CD4-positive, CD25-positive, alpha-beta regulatory T cell (primary cell): ENCODE measurements around the gene COG1. TPM values are rescaled to one million over a fixed set of nuclear protein-coding genes. Genes with fewer than 3 reads are reported as not detected.

Experiments
- ATAC-seq, 2 donors: fragments of 150-1000 bp; cut with Tn5 transposase; one replicate each; pipeline ENCODE4 v1.10.0; 2021; ENCODE audit warnings: low read depth in 2 of 2, moderate number of reproducible peaks in 2 of 2, moderate library complexity in 1 of 2
- DNase-seq, 3 donors: peaks; one replicate each; pipeline versions ENCODE4 v3.0.0 to v3.0.0-alpha.2; 2012 to 2022; ENCODE audit warnings: mixed read lengths in 1 of 3
- H3K27ac ChIP-seq: one replicate; pipeline ENCODE4 v1.7.0; 2013; ENCODE audit warnings: mild to moderate bottlenecking, low read length; ENCODE audit not compliant: insufficient read depth, poor library complexity, severe bottlenecking
- H3K27me3 ChIP-seq: one replicate; pipeline ENCODE4 v1.7.0; 2013; ENCODE audit warnings: low read length; ENCODE audit not compliant: control insufficient read depth, insufficient read depth
- H3K36me3 ChIP-seq: one replicate; pipeline ENCODE4 v1.7.0; 2013; ENCODE audit warnings: mild to moderate bottlenecking, low read length, moderate library complexity; ENCODE audit not compliant: control insufficient read depth, insufficient read depth
- H3K4me1 ChIP-seq: 2 replicates; pipeline ENCODE4 v1.7.0; 2013; ENCODE audit warnings: mild to moderate bottlenecking, low read length; ENCODE audit not compliant: insufficient read depth, control insufficient read depth, poor library complexity, severe bottlenecking
- H3K4me3 ChIP-seq: one replicate; pipeline ENCODE4 v1.7.0; 2013; ENCODE audit warnings: low read depth, mild to moderate bottlenecking, low read length, moderate library complexity
- H3K9me3 ChIP-seq, 2 experiments: 1 replicate in 1 of 2; 2 replicates in 1 of 2; pipeline ENCODE4 v1.7.0; 2013; ENCODE audit warnings: low read length in 2 of 2, mild to moderate bottlenecking in 1 of 2, moderate library complexity in 1 of 2; ENCODE audit not compliant: control insufficient read depth in 2 of 2
- H3K27ac Mint-ChIP-seq, 3 donors: one replicate each; pipeline ENCODE4 v1.8.0; 2020 to 2022; ENCODE audit warnings: mild to moderate bottlenecking in 3 of 3, mixed read lengths in 3 of 3, moderate library complexity in 2 of 3
- H3K27me3 Mint-ChIP-seq: one replicate; pipeline ENCODE4 v1.8.0; 2022; ENCODE audit warnings: mild to moderate bottlenecking, mixed read lengths
- H3K36me3 Mint-ChIP-seq: one replicate; pipeline ENCODE4 v1.8.0; 2020; ENCODE audit warnings: mixed read lengths
- H3K4me1 Mint-ChIP-seq, 4 donors: one replicate each; pipeline ENCODE4 v1.8.0; 2020 to 2022; ENCODE audit warnings: mixed read lengths in 4 of 4, mild to moderate bottlenecking in 1 of 4
- H3K4me3 Mint-ChIP-seq, 4 donors: one replicate each; pipeline ENCODE4 v1.8.0; 2020 to 2022; ENCODE audit warnings: mild to moderate bottlenecking in 4 of 4, mixed read lengths in 4 of 4, moderate library complexity in 3 of 4
- H3K9me3 Mint-ChIP-seq, 7 donors: one replicate each; pipeline ENCODE4 v1.8.0; 2020 to 2022; ENCODE audit warnings: mixed read lengths in 7 of 7, mild to moderate bottlenecking in 3 of 7, moderate library complexity in 2 of 7
- polyA plus RNA-seq, 4 donors: library from polyadenylated mRNA; unstranded; fragments of 300-500 nt; fragmentation: Illumina TruSeq; gene quantifications; one replicate each; pipeline ENCODE4 v1.2.3, GENCODE V29; 2021
- total RNA-seq: library from RNA; stranded (reverse); gene quantifications from one replicate; pipeline ENCODE4 v1.2.3, GENCODE V29; 2022

Gene COG1
- total and polyA plus RNA-seq, 5 donors from 2014 or later = 18.9 to 61.0 (median 21.2) TPM

DNA sequence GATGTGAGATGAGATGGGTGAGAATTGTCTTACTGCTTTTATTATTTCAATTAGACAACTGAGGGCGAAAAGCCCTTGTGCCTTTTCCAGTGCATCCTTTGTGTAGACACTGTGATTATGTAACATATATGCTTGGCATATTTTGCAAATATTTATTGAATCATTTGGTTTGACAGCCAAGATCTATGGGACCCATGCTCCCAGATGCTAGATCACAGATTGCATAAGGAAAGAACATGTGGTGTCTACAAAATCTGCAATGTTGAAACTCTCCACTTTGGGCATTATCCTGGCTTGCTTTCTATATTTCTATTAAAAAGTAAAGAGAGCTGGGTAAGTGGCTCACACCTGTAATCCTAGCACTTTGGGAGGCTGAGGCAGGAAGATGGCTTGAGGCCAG, 4.8 kb upstream of the COG1 start:
- no peaks in the 10 kb centered on the region for H3K36me3 Mint-ChIP-seq

DNA sequence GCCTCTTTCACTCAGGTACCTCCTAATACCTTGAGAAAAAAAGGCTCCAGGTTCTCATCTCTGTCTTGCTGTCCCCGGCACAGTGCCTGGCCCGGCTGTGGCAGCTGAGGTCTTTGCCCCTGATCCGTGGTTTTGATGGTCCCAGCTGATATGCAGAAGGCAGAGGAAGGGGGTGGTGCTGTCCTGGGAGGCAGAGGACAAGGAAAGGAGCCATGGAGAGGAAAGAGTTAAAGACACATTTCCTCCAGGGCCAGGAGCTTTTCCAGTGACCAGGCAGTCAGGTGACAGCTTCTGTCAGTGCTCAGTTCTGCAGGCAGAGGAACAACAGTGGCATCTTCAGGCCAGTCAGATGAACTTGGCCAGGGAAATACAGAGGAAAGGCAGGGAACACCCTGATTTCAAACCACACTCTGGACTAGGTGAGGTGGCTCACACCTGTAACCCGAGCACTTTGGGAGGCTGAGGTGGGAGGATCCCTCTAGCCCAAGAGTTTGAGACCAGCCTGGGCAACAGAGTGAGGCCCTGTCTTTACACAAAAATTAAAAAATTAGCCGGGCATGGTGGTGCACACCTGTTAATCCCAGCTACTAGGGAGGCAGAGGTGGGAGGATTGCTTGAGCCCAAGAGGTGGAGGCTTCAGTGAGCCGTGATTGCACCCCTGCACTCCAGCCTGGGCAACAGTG, 3.3 kb upstream of the COG1 start:
- H3K4me1 ChIP-seq = peaks cover 17% of the 10 kb centered on the region
- H3K27ac ChIP-seq = no peak overlapping the region
- no peaks in the 10 kb centered on the region for H3K36me3 ChIP-seq
- H3K36me3 Mint-ChIP-seq = no peaks in the 10 kb centered on the region
- H3K27ac Mint-ChIP-seq = no peak overlapping the region
- no peak for ATAC-seq
- no peak overlapping the region for H3K4me3 ChIP-seq
- H3K27me3 ChIP-seq = no peaks in the 10 kb centered on the region
- no peaks in the 10 kb centered on the region for H3K9me3 ChIP-seq
- H3K9me3 Mint-ChIP-seq = no peaks in the 10 kb centered on the region
- peak overlapping the region in 1 of 4 donors; percentile 40 for H3K4me3 Mint-ChIP-seq
- H3K4me1 Mint-ChIP-seq = peaks cover 10 to 24% (median 11%) of the 10 kb centered on the region in 4 donors
- no peaks in the 10 kb centered on the region for H3K27me3 Mint-ChIP-seq
- DNase-seq = no peak

More for the DNA sequence above, 4.8 kb upstream of the COG1 start:
- Mint-ChIP-seq H3K27me3 (no peaks in the 10 kb centered on the region), H3K27ac (no peak overlapping the region), H3K9me3 (no peaks in the 10 kb centered on the region), H3K4me1 (peaks cover 4 to 15% (median 9%) of the 10 kb centered on the region in 4 donors), H3K4me3 (no peak overlapping the region)
- Histone ChIP-seq H3K4me3 (no peak overlapping the region), H3K4me1 (peaks cover 10% of the 10 kb centered on the region), H3K27me3 (no peaks in the 10 kb centered on the region), H3K27ac (no peak overlapping the region), H3K9me3 (no peaks in the 10 kb centered on the region), H3K36me3 (no peaks in the 10 kb centered on the region)
- ATAC-seq (no peak), DNase-seq (no peak)

DNA sequence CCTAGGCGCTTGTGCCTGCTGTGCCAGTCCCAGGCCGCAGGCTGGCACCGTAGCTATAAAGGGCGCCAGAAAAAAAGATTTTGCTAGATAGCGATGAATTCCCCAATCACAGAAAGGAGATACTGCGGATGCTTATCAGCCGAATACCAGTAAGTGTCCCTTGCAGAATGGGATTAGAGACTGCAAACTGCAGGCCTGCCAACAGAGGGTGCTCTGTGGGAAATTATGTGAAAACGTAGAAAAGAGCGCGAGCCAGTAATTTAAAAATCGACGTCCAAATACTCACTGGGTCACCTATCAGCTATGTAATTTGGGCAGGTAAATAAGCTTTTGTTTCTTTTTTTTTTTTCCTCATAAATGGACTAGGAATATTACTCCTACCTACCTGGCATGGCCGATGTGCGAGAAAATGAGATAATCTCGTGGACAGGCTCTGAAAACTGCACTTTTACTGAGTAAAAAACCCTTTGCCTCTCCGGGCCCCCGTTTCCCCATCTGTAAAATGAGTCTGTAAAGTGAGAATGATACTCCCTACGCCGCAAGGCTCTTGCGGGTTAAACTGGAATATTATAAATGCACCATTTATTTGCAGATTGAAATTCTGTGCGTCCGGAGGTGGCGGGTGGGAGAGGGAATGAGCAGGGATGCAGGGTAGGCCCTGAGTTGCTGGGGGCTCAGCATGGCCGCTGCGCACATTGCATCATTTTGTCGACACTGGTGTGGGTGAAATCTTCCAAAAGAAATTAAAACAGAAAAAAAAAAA, 1.2 kb upstream of the COG1 start:
- peak overlapping the region; percentile 0 to 90 (median 84) for H3K27ac Mint-ChIP-seq
- H3K4me1 Mint-ChIP-seq = peaks cover 10 to 40% (median 16%) of the 10 kb centered on the region in 4 donors
- H3K27me3 Mint-ChIP-seq = no peaks in the 10 kb centered on the region
- H3K9me3 ChIP-seq = no peaks in the 10 kb centered on the region
- no peaks in the 10 kb centered on the region for H3K27me3 ChIP-seq
- ATAC-seq (peak in 1 of 2 donors; percentile 33), DNase-seq (peak; percentile 54 to 85 (median 67))
- H3K36me3 ChIP-seq = peaks cover 6% of the 10 kb centered on the region
- peak overlapping the region; percentile 85 for H3K27ac ChIP-seq
- peaks cover 6% of the 10 kb centered on the region for H3K36me3 Mint-ChIP-seq
- H3K4me1 ChIP-seq = peaks cover 17% of the 10 kb centered on the region
- peak overlapping the region; percentile 78 for H3K4me3 ChIP-seq
- peak overlapping the region; percentile 84 to 95 (median 92) for H3K4me3 Mint-ChIP-seq
- no peaks in the 10 kb centered on the region for H3K9me3 Mint-ChIP-seq

DNA sequence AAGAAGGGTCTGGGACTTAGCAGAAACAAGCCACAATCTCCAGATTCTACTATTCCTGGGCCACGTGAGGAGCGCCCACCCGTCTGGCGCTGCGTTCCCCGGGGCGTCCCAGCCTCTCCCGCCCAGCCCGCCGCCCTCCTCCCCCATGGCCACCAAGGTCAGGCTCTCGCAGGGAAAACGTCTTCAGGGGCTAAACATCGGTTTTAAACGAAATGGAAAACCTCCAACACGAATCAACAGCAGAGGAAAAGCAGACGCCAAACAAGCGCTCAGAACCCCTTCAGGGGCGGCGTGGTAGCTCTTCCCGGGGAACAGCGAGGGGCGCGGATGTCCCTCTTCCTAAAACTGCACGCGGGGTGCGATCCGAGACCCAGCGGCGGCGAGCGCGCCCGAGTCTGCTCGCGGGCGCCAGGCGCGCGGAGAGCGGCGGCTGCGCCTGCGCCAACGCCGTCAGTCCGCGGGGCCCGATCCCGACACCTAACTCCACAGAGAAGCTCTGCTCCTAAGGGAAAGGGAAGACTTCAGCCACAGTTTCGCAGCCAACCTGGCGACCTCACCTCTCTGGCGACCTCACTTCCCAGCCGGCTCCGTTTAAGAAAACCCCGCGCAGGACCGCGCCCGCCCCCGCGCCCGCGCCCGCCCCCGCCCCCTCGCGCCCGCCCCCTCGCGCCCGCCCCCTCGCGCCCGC, 505 bp upstream of the COG1 start:
- no peaks in the 10 kb centered on the region for H3K9me3 ChIP-seq
- H3K36me3 Mint-ChIP-seq = peaks cover 14% of the 10 kb centered on the region
- peaks cover 13% of the 10 kb centered on the region for H3K36me3 ChIP-seq
- peak overlapping the region; percentile 78 for H3K4me3 ChIP-seq
- peaks cover 10 to 43% (median 18%) of the 10 kb centered on the region in 4 donors for H3K4me1 Mint-ChIP-seq
- H3K4me3 Mint-ChIP-seq = peak overlapping the region; percentile 84 to 95 (median 92)
- H3K27me3 Mint-ChIP-seq = no peaks in the 10 kb centered on the region
- peak overlapping the region; percentile 85 for H3K27ac ChIP-seq
- no peaks in the 10 kb centered on the region for H3K27me3 ChIP-seq
- peak in 2 of 3 donors; percentile 75 to 76 for DNase-seq
- peak overlapping the region in 2 of 3 donors; percentile 85 to 94 for H3K27ac Mint-ChIP-seq
- H3K4me1 ChIP-seq = peaks cover 17% of the 10 kb centered on the region
- peak; percentile 59 to 72 for ATAC-seq
- no peaks in the 10 kb centered on the region for H3K9me3 Mint-ChIP-seq

DNA sequence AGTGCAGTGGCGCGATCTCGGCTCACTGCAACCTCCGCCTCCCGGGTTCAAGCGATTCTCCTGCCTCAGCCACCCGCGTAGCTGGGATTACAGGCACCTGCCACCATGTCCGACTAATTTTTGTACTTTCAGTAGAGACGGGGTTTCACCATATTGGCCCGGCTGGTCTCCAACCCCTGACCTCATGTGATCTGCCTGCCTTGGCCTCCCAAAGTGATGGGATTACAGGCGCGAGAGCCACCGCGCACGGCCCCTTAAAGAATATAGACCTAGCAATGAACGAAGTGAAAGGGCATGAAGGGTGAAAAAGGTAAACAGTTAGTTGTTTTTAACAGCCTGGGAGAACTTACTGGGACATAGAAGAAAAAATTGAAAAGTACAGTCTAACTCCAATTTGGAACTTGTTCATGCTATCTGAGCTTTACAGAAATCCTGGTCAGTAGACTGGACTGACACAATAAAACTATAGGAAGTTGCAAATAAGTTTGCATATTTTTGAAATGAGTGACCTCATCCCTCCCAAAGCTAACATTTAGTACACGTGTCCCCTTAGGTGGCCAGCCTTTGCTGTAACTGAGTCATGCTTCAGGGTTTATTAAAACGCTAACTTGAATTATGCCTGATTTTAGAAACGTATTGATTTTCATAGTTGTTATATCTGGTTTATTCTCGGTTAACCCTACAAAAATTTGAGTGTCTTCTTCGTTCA, 1.8 kb downstream of the COG1 start:
- Histone ChIP-seq H3K4me1 (peaks cover 17% of the 10 kb centered on the region), H3K4me3 (no peak overlapping the region), H3K9me3 (no peaks in the 10 kb centered on the region), H3K27ac (no peak overlapping the region), H3K27me3 (no peaks in the 10 kb centered on the region), H3K36me3 (peaks cover 36% of the 10 kb centered on the region)
- Mint-ChIP-seq H3K36me3 (peaks cover 34% of the 10 kb centered on the region), H3K9me3 (no peaks in the 10 kb centered on the region), H3K4me3 (peak overlapping the region; percentile 71 to 91 (median 82)), H3K27ac (peak overlapping the region; percentile 71 to 83 (median 75)), H3K4me1 (peaks cover 6 to 50% (median 20%) of the 10 kb centered on the region in 4 donors), H3K27me3 (no peaks in the 10 kb centered on the region)
- DNase-seq (no peak), ATAC-seq (no peak)

DNA sequence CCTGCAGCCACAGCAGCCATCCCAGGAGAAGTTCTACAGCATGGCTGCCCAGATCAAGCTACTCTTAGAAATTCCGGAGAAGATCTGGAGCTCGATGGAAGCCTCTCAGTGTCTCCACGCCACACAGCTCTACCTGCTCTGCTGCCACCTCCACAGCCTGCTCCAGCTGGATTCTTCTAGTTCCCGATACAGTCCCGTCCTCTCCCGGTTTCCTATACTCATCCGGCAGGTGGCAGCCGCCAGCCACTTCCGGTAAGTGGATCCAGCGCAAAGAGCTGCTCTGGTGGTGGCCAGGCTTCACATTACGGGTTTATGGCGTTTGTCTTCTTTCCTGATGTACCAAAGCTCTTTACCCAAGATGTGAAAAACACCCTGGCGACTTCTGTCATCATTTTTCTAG, 3.6 kb downstream of the COG1 start:
- Histone ChIP-seq H3K4me1 (peaks cover 13% of the 10 kb centered on the region), H3K27ac (peak overlapping the region; percentile 3), H3K9me3 (no peaks in the 10 kb centered on the region), H3K36me3 (peaks cover 55% of the 10 kb centered on the region), H3K4me3 (no peak overlapping the region), H3K27me3 (no peaks in the 10 kb centered on the region)
- Mint-ChIP-seq H3K36me3 (peaks cover 52% of the 10 kb centered on the region), H3K27me3 (no peaks in the 10 kb centered on the region), H3K27ac (peak overlapping the region in 2 of 3 donors; percentile 25 to 75), H3K4me1 (peaks cover 2 to 50% (median 17%) of the 10 kb centered on the region in 4 donors), H3K4me3 (peak overlapping the region; percentile 8 to 79 (median 36)), H3K9me3 (no peaks in the 10 kb centered on the region)
- ATAC-seq (no peak), DNase-seq (no peak)

DNA sequence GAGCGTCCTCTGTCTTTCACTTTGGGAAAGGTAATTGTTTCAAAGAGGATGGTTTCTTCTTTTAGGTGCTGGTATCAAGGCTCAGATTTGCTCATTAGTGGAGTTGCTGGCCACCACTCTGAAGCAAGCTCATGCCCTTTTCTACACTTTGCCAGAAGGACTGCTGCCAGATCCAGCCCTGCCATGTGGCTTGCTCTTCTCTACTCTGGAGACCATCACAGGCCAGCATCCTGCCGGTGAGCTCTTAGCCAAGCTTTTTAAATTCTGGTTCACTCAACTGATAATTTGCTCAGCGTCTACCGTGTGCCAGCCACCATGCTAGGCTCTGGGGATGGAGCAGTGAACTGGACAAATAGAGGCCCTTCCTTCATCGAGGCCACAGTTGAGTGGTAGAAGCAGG, 4.3 kb downstream of the COG1 start:
- Mint-ChIP-seq H3K36me3 (peaks cover 56% of the 10 kb centered on the region), H3K9me3 (no peaks in the 10 kb centered on the region), H3K27ac (peak overlapping the region in 2 of 3 donors; percentile 28 to 75), H3K4me3 (peak overlapping the region in 2 of 4 donors; percentile 62 to 79), H3K27me3 (no peaks in the 10 kb centered on the region), H3K4me1 (peaks cover 0 to 50% (median 15%) of the 10 kb centered on the region in 4 donors)
- Histone ChIP-seq H3K4me3 (no peak overlapping the region), H3K9me3 (no peaks in the 10 kb centered on the region), H3K4me1 (peaks cover 7% of the 10 kb centered on the region), H3K36me3 (peaks cover 59% of the 10 kb centered on the region), H3K27me3 (no peaks in the 10 kb centered on the region), H3K27ac (no peak overlapping the region)
- no peak for ATAC-seq
- no peak for DNase-seq
